ENCODE measurements around the gene MRPS27.
"Not testable (repeated sequence)": the region's sequence is repeated elsewhere in the genome, so short reads cannot be mapped to it uniquely, and the experiment has no call there.

Gene MRPS27

DNA sequence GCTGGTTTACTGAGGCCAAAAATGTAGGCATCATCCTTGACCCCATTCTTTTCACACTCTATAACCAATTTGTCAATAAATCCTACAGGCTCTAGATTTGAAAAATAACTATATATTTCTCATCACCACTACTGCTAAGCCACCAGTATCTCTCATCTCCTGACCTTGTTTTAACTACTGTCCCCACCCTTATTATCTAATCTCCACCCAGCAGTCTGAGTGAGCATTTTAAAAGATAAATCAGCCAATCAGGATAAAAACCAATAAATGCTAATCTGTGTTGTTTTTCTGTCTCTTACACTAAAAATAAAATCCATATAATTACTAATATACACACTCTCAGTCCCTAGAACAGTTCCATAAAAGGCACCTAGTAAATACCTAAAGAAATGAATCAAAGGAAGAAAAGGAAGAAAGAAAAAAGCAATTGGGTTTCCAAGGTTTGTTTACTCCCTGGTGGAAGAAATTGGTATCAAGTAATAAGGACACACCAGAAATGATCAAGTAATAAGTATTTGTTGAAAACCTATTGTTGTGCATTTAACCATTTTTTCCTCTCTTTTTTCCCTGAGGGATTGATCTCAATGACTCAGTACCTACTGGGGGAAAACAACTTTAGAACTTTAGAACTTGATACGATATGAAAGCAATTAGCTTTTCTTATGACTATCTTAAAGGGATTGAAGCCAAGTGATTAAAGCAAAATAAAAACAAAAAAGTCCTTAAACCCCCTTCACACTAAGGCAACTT, 19.3 kb downstream of the MRPS27 start:
- Histone ChIP-seq H3K27me3 (ENCODE audit: insufficient read depth, low read length) (no peaks in the 10 kb centered on the region), H3K4me3 (ENCODE audit: low read length) (no peak overlapping the region), H3K9ac (ENCODE audit: low read depth, low read length) (no peak overlapping the region), H3K9me3 (ENCODE audit: insufficient read depth, low read depth, low read length) (no peaks in the 10 kb centered on the region), H3K4me1 (ENCODE audit: insufficient read depth, low read length) (peaks cover 31% of the 10 kb centered on the region), H3K36me3 (ENCODE audit: insufficient read depth, low read depth, low read length) (peaks cover 24% of the 10 kb centered on the region), H3K27ac (ENCODE audit: low read length) (peak overlapping the region; percentile 34)

DNA sequence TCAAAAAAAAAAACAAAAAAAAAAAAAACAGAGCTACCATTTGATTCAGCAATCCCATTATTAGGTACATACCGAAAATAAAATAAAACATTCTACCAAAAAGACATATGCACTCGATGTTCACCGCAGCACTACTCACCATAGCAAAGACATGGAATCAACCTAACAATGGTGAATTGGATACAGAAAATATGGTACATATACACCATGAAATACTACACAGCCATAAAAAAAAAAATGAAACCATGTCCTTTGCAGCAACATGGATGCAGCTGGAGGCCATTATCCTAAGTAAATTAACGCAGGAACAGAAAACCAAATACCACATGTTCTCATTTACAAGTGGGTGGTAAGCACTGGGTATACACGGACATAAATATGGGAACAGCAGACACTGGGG, 21.3 kb downstream of the MRPS27 start:
- no peak overlapping the region for H3K9ac ChIP-seq (ENCODE audit: low read depth, low read length)
- no peaks in the 10 kb centered on the region for H3K27me3 ChIP-seq (ENCODE audit: insufficient read depth, low read length)
- H3K4me3 ChIP-seq (ENCODE audit: low read length) = no peak overlapping the region
- no peak overlapping the region for H3K27ac ChIP-seq (ENCODE audit: low read length)
- peaks cover 45% of the 10 kb centered on the region for H3K36me3 ChIP-seq (ENCODE audit: insufficient read depth, low read depth, low read length)
- peaks cover 25% of the 10 kb centered on the region for H3K4me1 ChIP-seq (ENCODE audit: insufficient read depth, low read length)
- no peaks in the 10 kb centered on the region for H3K9me3 ChIP-seq (ENCODE audit: insufficient read depth, low read depth, low read length)

DNA sequence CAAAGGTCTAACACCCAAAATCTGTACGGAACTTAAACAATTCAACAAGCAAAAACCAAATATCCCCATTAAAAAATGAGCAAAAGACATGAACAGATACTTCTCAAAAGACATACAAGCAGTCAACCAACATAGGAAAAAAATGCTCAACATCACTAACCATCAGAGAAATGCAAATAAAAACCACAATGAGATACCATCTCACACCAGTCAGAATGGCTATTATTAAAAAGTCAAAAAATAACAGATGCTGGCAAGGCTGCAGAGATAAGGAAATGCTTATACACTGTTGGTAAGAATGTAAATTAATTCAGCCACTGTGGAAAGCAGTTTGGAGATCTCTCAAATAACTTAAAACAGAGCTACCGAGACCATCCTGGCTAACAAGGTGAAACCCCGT, 21.9 kb downstream of the MRPS27 start:
- not testable (repeated sequence) for H3K4me3 ChIP-seq (ENCODE audit: low read length); H3K9ac ChIP-seq (ENCODE audit: low read depth, low read length); H3K27me3 ChIP-seq (ENCODE audit: insufficient read depth, low read length); H3K9me3 ChIP-seq (ENCODE audit: insufficient read depth, low read depth, low read length); H3K27ac ChIP-seq (ENCODE audit: low read length)
- peaks cover 23% of the 10 kb centered on the region for H3K4me1 ChIP-seq (ENCODE audit: insufficient read depth, low read length)
- peaks cover 50% of the 10 kb centered on the region for H3K36me3 ChIP-seq (ENCODE audit: insufficient read depth, low read depth, low read length)

DNA sequence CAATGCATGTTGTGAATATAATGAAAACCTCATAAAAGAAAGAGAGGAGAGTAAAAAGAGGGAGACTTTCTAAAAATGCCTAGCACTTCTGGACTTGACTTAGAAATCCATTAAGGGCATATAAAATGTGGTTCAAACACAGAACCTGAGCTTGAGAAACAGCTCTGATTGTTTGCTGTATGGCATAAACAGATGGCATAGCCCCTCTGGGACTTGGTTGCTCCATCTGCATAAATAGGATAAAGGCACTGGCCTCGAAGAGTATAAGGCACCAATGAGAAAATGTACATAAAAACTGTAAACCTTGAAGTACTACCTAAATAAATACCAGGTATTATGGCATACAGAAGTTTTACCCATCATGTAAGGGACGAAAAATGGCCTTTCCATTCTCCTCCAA, 23.8 kb downstream of the MRPS27 start:
- Histone ChIP-seq H3K4me3 (ENCODE audit: low read length) (no peak overlapping the region), H3K9ac (ENCODE audit: low read depth, low read length) (no peak overlapping the region), H3K36me3 (ENCODE audit: insufficient read depth, low read depth, low read length) (peaks cover 65% of the 10 kb centered on the region), H3K9me3 (ENCODE audit: insufficient read depth, low read depth, low read length) (no peaks in the 10 kb centered on the region), H3K27me3 (ENCODE audit: insufficient read depth, low read length) (no peaks in the 10 kb centered on the region), H3K27ac (ENCODE audit: low read length) (no peak overlapping the region), H3K4me1 (ENCODE audit: insufficient read depth, low read length) (peaks cover 9% of the 10 kb centered on the region)

DNA sequence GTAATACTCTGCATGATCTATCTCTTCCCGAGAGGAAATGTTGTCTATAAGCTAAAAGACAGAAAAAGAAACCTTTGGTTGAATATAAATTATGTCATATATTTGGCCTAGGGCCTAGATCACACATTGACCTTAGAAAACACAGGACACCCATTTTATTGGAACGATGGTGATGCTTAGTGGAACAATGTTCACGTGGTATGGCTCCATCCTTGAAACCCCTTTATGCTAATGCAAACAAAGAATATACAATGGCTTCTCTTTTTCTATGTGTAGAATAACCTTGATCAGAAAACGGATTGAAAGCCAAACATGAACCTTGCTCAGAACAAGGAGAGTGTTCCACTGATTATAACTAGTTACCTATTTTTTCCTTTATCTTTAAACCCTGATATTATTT, 24.5 kb downstream of the MRPS27 start:
- H3K9me3 ChIP-seq (ENCODE audit: insufficient read depth, low read depth, low read length) = no peaks in the 10 kb centered on the region
- H3K4me1 ChIP-seq (ENCODE audit: insufficient read depth, low read length) = peaks cover 2% of the 10 kb centered on the region; the same call in 1 of the 2 replicates
- H3K27me3 ChIP-seq (ENCODE audit: insufficient read depth, low read length) = no peaks in the 10 kb centered on the region
- H3K9ac ChIP-seq (ENCODE audit: low read depth, low read length) = no peak overlapping the region
- H3K4me3 ChIP-seq (ENCODE audit: low read length) = no peak overlapping the region
- peaks cover 72% of the 10 kb centered on the region for H3K36me3 ChIP-seq (ENCODE audit: insufficient read depth, low read depth, low read length)
- H3K27ac ChIP-seq (ENCODE audit: low read length) = no peak overlapping the region

DNA sequence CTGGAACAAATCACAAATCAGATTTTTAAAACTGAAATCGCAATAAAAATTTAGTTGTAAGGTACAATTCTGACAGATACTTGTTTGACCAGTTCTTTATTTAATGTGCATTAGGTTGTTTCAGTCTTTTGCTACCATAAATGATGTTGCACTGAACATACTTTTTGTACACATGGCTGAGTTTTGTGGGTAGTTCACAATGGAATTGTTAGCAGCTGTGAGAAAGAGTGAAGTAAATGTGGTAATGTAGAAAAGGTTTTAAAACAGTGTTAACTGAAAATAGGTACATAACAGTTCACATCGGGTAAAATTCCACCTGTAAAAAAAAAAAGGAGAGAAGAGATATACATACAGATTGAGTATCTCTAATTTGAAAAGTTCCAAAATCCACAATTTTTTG, 25.6 kb downstream of the MRPS27 start:
- H3K9ac ChIP-seq (ENCODE audit: low read depth, low read length) = no peak overlapping the region
- H3K36me3 ChIP-seq (ENCODE audit: insufficient read depth, low read depth, low read length) = peaks cover 75% of the 10 kb centered on the region
- peaks cover 2% of the 10 kb centered on the region; the same call in 1 of the 2 replicates for H3K4me1 ChIP-seq (ENCODE audit: insufficient read depth, low read length)
- no peak overlapping the region for H3K4me3 ChIP-seq (ENCODE audit: low read length)
- no peaks in the 10 kb centered on the region for H3K27me3 ChIP-seq (ENCODE audit: insufficient read depth, low read length)
- no peak overlapping the region for H3K27ac ChIP-seq (ENCODE audit: low read length)
- no peaks in the 10 kb centered on the region for H3K9me3 ChIP-seq (ENCODE audit: insufficient read depth, low read depth, low read length)

DNA sequence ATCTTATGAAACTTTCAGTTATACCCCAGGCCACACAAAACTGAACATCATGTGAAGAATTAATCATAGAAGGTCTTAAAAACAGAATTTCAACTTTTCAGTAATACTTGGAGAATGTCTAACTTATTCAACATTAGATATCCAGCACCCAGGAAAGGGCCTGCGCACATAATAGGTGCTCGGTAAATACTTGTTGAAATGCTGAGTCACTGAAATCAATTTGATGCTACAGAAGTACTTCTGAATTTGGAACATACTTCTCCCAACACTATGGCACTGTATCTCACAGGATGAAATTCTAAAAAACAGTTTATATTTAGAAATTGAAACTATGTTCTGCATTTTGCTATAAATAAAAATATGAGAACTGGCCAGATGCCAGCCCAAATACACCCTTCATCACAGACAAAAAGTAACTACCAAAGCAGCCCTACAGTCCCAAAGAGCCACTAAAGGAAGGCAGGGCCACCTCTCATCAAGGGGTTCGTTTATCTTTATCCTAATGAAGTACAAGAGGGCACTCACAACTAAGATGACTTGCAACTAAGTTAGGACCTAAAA, 26.5 kb downstream of the MRPS27 start:
- H3K9me3 ChIP-seq (ENCODE audit: insufficient read depth, low read depth, low read length) = no peaks in the 10 kb centered on the region
- H3K4me3 ChIP-seq (ENCODE audit: low read length) = no peak overlapping the region
- peaks cover 83% of the 10 kb centered on the region for H3K36me3 ChIP-seq (ENCODE audit: insufficient read depth, low read depth, low read length)
- H3K27ac ChIP-seq (ENCODE audit: low read length) = no peak overlapping the region
- peaks cover 2% of the 10 kb centered on the region; the same call in 1 of the 2 replicates for H3K4me1 ChIP-seq (ENCODE audit: insufficient read depth, low read length)
- H3K9ac ChIP-seq (ENCODE audit: low read depth, low read length) = no peak overlapping the region
- H3K27me3 ChIP-seq (ENCODE audit: insufficient read depth, low read length) = no peaks in the 10 kb centered on the region

DNA sequence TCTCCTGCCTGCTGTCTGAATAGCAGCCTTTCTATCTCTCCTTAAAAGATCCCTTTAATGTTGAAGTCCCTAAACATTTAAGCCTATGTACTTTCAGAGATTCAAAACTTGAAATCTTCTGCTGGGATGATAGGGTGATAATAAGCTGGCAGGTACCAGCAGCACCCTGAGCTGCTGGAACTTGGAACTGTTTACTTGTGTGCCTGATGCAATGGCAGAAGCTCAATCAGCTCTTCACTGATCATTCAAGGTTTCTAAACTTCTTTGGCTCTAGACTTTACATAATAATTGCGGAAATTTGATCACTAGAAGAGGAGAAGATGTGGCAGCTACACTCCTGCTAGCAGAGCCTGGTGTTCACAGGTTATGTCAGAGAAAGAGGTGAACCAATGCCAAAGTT, 27.6 kb downstream of the MRPS27 start:
- Histone ChIP-seq H3K9me3 (ENCODE audit: insufficient read depth, low read depth, low read length) (no peaks in the 10 kb centered on the region), H3K4me1 (ENCODE audit: insufficient read depth, low read length) (peaks cover 2% of the 10 kb centered on the region; the same call in 1 of the 2 replicates), H3K4me3 (ENCODE audit: low read length) (no peak overlapping the region), H3K27me3 (ENCODE audit: insufficient read depth, low read length) (no peaks in the 10 kb centered on the region), H3K9ac (ENCODE audit: low read depth, low read length) (0 out of 2 replicates have a peak overlapping the region, but pooled peaks have one; percentile 5), H3K27ac (ENCODE audit: low read length) (no peak overlapping the region), H3K36me3 (ENCODE audit: insufficient read depth, low read depth, low read length) (peaks cover 92% of the 10 kb centered on the region)

DNA sequence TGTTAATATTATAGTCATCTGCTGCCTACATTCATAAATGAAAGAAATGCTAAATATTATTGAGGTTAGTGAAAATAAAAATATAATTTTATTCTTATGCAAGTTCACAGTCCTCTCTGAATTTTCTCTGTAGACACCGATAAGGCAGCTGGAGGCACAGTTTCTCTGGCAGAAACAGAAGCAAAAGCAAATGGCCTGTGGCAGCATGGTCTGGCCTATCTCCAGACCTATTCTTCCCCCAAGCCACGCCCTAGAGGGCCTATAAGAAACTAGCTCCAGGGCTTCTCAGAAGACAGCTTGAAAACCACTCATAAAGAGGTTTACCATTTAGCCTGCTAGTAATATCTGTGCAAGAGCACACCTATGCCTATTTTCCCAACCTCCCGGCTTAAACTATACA, 28.4 kb downstream of the MRPS27 start:
- Histone ChIP-seq H3K9me3 (ENCODE audit: insufficient read depth, low read depth, low read length) (no peaks in the 10 kb centered on the region), H3K9ac (ENCODE audit: low read depth, low read length) (no peak overlapping the region), H3K27ac (ENCODE audit: low read length) (no peak overlapping the region), H3K4me1 (ENCODE audit: insufficient read depth, low read length) (peaks cover 2% of the 10 kb centered on the region; the same call in 1 of the 2 replicates), H3K36me3 (ENCODE audit: insufficient read depth, low read depth, low read length) (peaks cover 90% of the 10 kb centered on the region), H3K4me3 (ENCODE audit: low read length) (no peak overlapping the region), H3K27me3 (ENCODE audit: insufficient read depth, low read length) (no peaks in the 10 kb centered on the region)

DNA sequence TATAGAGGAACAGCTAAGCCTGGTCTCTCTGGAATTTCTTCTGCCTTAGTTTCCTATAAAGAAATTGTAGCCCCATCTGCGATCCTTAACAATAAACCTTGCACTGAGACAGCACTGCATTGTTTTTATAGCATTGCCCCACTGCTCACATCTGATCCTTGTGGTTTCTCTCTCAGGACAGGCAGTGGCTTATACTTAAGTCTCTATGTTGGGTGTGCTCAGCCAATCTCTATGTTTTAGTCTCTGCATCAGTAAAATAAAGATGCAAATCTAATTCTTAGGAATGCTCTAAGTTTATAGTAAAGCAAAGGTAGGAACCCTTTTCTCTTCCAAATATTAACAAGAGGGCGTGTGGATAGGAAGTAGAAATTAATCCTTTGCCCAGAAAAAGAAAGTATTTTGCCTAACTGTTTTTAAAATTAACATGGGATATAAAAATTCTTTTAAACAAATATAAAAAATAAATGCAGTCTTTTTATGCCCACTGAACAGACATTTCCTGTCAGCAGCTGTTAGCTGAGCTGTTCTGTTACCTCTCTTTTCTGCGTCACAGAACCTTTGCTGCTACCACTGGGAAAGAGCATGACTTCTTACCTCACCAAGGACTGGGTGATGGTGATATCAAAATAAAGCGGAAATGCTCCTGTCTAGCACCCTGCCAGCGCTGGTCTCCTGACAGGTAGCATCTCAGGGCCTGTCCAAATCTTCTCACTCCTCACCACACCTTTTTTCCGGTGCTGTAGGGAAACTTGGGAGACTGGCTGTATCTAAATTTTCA, 29.5 kb downstream of the MRPS27 start:
- Histone ChIP-seq H3K27ac (ENCODE audit: low read length) (no peak overlapping the region), H3K4me1 (ENCODE audit: insufficient read depth, low read length) (peaks cover 2% of the 10 kb centered on the region; the same call in 1 of the 2 replicates), H3K36me3 (ENCODE audit: insufficient read depth, low read depth, low read length) (peaks cover 88% of the 10 kb centered on the region), H3K27me3 (ENCODE audit: insufficient read depth, low read length) (no peaks in the 10 kb centered on the region), H3K4me3 (ENCODE audit: low read length) (no peak overlapping the region), H3K9me3 (ENCODE audit: insufficient read depth, low read depth, low read length) (no peaks in the 10 kb centered on the region), H3K9ac (ENCODE audit: low read depth, low read length) (no peak overlapping the region)

DNA sequence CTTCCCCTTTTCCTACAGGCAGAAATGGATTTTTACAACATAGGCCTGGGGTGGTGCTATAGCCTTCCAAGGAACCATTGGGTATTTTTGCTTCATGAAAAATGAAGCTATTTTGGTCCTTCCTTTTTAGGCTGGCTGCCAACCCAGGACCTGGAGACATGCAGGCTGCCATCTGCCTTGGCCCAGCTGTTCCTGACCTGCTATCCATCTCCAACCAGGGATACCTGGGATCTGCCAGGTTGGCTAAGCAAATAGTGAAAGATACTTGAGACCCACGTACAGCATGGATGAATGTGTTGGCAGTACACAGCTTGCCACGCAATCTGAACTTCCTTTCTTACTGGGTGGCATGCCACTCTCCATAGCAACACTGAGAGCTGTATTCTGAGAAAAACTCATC, 31.1 kb downstream of the MRPS27 start:
- no peaks in the 10 kb centered on the region for H3K9me3 ChIP-seq (ENCODE audit: insufficient read depth, low read depth, low read length)
- no peaks in the 10 kb centered on the region for H3K27me3 ChIP-seq (ENCODE audit: insufficient read depth, low read length)
- peaks cover 72% of the 10 kb centered on the region for H3K36me3 ChIP-seq (ENCODE audit: insufficient read depth, low read depth, low read length)
- peaks cover 2% of the 10 kb centered on the region; the same call in 1 of the 2 replicates for H3K4me1 ChIP-seq (ENCODE audit: insufficient read depth, low read length)
- no peak overlapping the region for H3K4me3 ChIP-seq (ENCODE audit: low read length)
- H3K9ac ChIP-seq (ENCODE audit: low read depth, low read length) = no peak overlapping the region
- H3K27ac ChIP-seq (ENCODE audit: low read length) = no peak overlapping the region

Data from iPS-20b (cell line).